Lung microvascular endothelial cell (primary cell): ENCODE results near the gene PTGES3L. TPM values are rescaled to one million over a fixed set of nuclear protein-coding genes. Genes with fewer than 3 reads are reported as not detected.
"Not testable (repeated sequence)": the region's sequence is repeated elsewhere in the genome, so short reads cannot be mapped to it uniquely, and the experiment has no call there.

Experiments
- DNase-seq, 2 donors: peaks; one replicate each; pipeline versions ENCODE4 v3.0.0 to v3.0.0-alpha.2; 2010; ENCODE audit warnings: low read depth in 2 of 2
- total RNA-seq: library from RNA; depleted of rRNA; stranded (reverse); fragments of >200 nt; gene quantifications from 2 replicates; pipeline ENCODE4 v1.2.1, GENCODE V29; 2014

PTGES3L gene
- total RNA-seq, 1 donor from 2014 or later = 0.20 TPM

- no peak for DNase-seq
These were observed 35.0 kb upstream of the PTGES3L start for GRCh38 chr17:43014649-43015542.

- DNase-seq = no peak
These were observed 34.3 kb upstream of the PTGES3L start for GRCh38 chr17:43014020-43014648.

DNA sequence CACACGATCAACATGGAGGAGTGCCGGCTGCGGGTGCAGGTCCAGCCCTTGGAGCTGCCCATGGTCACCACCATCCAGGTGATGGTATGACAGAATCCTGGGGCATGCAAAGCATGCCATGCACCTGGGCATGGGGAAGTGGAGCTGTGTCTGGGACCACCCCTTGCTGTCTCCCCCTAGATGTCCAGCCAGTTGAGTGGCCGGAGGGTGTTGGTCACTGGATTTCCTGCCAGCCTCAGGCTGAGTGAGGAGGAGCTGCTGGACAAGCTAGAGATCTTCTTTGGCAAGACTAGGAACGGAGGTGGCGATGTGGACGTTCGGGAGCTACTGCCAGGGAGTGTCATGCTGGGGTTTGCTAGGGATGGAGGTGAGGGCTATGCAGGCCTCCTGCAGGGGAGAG, 33.4 kb upstream of the PTGES3L start:
- DNase-seq = no peak

GRCh38 chr17:43011728-43012472, 32.0 kb upstream of the PTGES3L start:
- DNase-seq = no peak

DNA sequence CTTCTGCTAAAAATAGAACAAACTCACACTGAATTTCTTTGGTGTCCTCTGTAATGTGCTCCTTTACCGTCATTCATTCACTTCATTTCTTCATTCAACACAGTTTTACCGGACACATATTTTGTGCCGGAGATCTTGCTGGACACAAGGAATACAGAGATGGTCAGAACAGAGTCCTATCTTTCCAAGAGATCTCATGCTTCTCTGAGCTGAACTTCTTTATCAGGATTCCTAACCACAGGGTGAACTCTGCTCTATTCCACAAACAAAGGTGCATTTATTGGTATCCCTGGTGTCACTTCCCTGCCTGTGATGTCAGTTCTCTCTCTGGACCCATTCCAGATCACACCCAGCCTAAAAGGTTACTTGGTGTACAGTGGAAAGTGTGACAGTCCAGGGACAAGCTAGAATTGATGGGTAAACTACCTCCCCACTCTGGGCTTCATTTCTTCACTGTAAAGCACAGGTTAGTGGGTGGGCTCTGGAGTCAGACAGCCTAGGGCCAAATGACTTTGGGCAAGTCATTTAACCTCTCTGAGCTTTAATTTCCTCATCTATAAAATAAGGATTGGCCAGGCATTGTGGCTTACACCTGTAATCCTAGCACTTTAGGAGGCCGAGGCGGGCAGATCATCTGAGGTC, 30.9 kb upstream of the PTGES3L start:
- DNase-seq = peak in 1 of 2 donors; percentile 87

DNA sequence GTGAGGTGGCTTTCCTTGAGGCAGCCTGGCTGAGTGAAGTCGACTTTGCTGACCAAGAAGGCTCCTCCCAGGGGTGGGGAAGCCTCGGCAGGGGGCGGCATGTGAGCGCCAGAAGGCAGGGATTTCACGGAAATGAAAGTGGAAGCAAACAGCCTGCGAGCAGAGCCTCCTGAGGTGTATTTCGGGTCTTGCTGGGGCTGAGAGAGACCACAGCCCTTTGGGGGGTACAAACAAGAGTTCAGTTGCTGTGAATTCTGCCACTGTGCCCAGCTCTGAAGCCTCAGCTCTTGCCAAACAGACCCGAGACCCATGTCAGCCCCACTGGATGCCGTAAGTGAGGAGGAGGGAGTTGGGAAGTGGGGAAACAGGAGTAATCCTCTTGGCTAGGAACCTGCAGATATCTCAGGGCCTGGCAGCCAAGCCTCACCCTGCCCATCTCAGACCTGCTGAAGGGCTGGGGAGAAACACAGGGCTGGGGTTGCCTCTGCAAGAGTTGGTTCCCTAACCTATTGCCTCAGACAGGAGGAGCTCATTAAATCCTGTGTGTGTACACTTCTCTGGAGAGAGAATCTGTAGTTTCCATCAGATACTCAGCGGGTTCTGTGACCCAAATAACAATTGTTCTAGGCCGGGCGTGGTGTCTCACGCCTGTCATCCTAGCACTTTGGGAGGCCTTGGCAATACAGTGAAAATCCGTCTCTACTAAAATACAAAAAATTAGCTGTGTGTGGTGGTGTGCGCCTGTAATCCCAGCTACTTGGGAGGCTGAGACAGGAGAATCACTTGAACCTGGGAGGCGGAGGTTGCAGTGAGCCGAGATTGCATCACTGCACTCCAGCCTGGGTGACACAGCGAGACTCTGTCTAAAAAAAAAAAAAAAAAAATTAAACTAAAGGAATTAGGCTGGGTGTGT, 27.0 kb upstream of the PTGES3L start, which contains the start of gene IFI35:
IFI35 (plus strand) TSS at position 146 of the 913 bp plus-strand sequence; CDS start at position 310, 164 bp downstream.
- DNase-seq = peak; percentile 81 to 91

GRCh38 chr17:43003542-43004172, 23.8 kb upstream of the PTGES3L start:
- DNase-seq = no peak

- DNase-seq = not testable (repeated sequence)
These were observed 21.0 kb upstream of the PTGES3L start for GRCh38 chr17:43000894-43001293.

DNA sequence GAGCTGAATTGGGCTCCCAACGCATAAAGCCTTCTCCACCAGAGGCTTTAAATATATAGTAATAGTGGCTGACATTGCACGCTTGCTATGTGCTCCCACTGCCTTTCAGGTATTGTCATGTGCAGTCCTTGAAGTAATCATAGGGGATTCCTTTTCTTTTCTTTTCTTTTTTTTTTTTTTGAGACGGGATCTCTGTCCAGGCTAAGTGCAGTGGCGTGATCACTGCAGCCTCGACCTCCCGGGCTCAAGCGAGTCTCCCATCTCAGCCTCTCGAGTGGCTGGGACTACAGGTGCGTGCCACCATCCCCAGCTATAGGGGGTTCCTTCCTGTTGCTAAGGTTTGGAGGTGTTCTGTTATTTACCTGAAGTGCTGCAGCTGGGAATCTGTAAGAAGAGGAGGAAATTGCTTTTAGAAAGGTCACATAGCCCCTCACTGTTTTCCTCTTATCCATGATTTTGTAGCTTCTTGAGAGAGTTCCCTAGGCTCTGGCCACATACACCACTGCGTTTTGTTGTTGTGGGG, 19.2 kb upstream of the PTGES3L start:
- DNase-seq = no peak

- peak; percentile 100 for DNase-seq
These were observed 18.4 kb upstream of the PTGES3L start, which contains the start of gene RPL27 for GRCh38 chr17:42997984-42998938. TSS of gene RPL27 (plus strand) at chr17:42998419. CDS start at chr17:42998751, 332 bp downstream.

DNA sequence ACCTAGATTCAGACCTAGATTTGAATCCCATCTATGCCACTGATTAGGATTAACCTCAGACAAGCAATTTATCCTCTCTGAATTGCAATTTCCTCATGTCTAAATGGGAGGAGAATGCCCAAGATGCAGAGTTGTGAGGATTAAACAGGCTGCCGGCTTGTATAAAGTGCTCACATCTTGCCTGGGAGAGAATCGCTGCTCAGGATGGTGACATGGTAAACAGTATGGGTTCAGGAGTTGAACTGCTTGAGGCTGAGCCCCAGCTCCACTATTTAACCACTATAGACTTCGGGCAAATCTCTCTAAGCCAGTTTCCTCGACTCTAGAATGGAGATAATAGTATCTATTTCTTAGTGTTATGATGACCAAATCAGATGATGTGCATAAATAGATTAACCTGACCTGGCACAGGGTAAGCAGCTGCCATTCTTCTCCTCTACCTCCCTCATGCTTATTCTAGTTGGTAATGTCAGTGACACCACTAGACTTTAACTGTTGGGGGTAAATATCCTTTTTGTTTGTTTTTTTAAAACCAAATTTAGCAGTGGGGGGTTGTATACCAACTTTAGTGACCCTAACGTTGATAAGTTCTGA, 17.6 kb upstream of the PTGES3L start:
- no peak for DNase-seq

DNA sequence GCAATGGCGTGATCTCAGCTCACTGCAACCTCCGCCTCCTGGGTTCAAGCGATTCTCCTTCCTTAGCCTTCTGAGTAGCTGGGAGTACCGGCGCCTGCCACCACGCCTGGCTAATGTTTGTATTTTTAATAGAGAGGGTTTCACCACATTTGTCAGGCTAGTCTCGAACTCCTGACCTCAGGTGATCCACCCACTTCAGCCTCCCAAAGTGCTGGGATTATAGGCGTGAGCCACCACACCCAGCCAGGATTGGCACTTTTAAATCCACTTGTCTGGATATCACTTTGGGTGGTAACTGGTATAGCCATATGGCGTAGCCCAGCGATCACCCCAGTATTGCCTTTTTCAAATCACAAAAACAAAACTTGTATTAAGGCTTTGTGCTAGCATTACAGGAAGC, 14.0 kb upstream of the PTGES3L start:
- not testable (repeated sequence) for DNase-seq

DNA sequence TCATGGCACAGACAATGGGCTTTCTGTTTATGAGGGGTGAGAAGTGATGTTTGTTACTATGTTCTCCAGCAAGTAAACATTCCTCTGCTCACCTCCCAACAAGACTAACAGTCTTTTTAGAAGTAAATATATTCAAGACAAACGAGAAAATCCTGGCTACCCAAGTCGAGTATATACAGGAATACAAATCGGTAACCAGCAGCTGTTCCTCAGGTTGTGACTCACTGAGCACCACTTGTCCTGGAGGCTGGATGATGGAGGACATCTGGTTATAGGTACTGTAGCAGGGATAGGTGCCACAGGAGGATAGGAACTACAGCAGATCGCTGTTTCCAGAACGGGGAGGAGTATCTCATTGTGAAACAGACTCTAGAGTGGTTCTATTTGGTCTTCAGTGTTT, 13.0 kb upstream of the PTGES3L start:
- no peak for DNase-seq

DNA sequence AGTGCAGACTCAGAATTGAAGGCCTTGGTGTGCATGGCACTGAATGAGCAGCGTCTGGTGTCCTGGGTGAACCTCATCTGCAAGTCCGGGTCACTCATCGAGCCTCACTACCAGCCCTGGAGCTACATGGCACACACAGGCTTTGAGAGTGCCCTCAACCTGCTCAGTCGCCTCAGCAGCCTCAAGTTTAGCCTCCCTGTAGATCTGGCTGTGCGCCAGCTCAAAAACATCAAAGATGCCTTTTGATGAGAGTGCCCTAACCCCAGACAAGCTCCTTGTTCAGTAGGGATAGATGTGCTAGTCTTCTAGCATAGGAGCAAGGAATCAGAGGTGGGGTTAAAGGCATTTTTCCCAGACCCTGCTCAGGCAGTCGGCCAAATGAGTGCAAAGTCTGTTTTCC, 11.6 kb upstream of the PTGES3L start:
- no peak for DNase-seq

GRCh38 chr17:42989726-42990652, 10.1 kb upstream of the PTGES3L start:
- DNase-seq = no peak

DNA sequence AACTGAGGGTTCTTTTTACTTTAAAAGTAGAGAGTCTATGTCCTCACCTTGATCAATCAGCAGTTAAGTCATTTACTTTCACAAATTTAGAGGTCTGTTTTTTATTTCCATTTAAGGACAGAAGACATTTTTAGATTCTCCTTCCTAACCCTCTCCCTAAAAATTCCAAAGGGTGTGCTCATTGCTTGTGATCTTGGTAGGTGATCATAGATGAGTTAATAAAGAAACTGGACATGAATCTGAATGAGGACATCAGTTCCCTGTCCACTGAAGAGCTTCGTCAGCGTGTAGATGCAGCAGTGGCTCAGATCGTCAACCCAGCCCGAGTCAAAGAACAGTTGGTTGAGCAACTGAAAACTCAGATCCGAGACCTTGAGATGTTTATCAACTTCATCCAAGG, 9.3 kb upstream of the PTGES3L start:
- no peak for DNase-seq

DNA sequence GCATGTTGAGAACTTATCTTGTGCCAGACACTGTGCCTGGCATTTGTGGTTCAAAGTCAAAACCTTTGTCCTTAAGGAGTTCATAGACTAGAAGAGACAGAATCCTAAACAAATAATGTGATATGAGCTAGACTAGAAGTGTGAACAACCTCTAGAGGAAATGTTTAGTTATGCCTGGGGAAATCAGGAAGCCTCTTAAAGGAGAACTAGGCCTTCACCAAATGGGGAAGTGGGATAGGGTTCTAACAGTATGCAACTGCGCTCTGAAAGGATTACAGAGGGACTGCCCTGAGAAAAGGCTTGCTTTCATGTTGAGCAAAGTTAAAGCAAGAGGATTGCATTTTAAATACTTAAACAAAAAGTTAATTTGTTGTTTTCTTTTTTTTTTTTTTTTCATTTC, 5.3 kb upstream of the PTGES3L start:
- DNase-seq = no peak
